AG10803 (cell line): ENCODE results near the gene ATP4A.

Experiments
- DNase-seq: peaks from one replicate; pipeline ENCODE4 v3.0.0; 2010; ENCODE audit warnings: low read depth
- H3K4me3 ChIP-seq: 2 replicates; pipeline ENCODE4 v1.5.1; 2011; ENCODE audit warnings: mild to moderate bottlenecking, low read length, control low read depth
- TF ChIP-seq, protein P1 (sequence below): conservative IDR thresholded peaks from 2 replicates; pipeline ENCODE4 v1.5.1; 2011; ENCODE audit warnings: mild to moderate bottlenecking, low read length, control low read depth, inconsistent platforms

ATP4A gene

DNA sequence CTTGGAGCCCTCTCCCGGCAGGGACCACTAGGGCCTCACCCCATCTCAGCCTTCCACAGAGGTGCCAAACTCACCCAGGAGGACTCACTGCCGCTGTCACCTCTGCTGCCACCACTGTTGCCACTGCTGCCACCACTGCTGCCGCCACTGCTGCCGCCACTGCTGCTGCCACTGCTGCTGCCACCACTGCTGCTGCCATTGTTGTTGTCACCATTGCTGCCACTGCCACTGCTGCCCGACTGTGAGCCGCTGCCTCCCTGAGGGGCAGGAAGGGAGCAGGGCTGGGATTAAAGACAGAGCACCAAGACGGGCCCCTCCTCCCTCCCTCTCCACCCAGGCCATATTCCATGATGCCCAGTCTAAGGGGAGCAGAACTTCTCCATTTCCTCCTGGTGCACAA lies 52.1 kb downstream of the ATP4A start:
- no peak overlapping the region for H3K4me3 ChIP-seq
- TF ChIP-seq, protein P1, sequence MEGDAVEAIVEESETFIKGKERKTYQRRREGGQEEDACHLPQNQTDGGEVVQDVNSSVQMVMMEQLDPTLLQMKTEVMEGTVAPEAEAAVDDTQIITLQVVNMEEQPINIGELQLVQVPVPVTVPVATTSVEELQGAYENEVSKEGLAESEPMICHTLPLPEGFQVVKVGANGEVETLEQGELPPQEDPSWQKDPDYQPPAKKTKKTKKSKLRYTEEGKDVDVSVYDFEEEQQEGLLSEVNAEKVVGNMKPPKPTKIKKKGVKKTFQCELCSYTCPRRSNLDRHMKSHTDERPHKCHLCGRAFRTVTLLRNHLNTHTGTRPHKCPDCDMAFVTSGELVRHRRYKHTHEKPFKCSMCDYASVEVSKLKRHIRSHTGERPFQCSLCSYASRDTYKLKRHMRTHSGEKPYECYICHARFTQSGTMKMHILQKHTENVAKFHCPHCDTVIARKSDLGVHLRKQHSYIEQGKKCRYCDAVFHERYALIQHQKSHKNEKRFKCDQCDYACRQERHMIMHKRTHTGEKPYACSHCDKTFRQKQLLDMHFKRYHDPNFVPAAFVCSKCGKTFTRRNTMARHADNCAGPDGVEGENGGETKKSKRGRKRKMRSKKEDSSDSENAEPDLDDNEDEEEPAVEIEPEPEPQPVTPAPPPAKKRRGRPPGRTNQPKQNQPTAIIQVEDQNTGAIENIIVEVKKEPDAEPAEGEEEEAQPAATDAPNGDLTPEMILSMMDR: no peak
- DNase-seq: no peak

DNA sequence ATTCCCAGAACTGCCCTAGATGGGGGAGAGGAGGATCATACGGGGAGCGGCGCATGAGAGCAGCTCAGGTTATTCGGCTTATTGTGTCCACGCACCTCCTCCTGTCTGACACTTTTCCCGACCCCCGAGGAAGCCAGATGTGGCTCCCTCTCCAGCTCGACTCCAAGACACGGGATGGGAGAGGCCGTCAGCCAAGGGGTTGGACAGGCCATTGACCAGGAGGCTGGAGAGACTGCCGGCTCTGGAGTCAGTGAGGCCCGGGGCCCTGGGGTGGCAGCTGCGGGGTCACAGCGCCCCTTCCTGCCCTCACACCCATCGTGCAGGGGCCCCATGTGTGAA lies 52.9 kb downstream of the ATP4A start:
- no peak overlapping the region; the same call in 1 of the 2 replicates for H3K4me3 ChIP-seq
- TF ChIP-seq, protein P1: no peak
- no peak for DNase-seq

DNA sequence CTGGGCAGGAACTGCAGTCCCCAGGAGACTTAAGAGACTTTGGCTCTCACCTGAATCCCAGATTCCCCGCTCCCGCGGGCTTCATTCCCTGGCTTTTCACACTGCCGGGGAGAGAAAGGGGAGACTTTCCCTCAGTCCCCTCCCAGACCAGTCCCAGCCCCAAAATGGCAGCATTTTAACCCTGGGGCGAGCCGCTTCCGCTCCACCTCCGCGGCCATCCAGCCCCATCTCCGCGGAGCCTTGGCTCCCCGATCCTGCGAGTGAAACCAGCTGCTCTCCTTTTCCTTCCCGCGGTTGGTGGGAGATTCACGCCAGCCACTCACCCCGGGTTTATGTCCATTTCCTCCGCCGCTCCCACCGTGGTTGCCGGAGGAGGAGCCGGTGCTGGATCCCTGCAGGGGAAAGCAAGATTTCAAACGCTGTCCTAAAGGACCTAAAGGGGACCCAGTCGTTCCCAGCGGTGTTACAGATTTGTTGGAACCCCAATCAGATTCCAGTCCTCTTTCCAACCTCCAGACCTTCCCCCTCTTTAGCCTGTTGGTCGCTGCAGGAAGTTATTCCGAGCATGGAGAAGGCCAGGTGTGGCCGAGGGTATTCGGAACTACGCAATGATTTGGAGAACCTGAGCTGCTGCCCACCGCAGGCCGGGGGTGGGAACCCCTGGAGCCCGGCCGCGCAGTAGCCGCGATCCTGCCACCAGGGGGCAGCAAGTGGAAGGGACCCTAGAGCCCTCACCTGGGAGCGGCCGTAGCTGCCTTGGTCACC lies 53.4 kb downstream of the ATP4A start:
- DNase-seq: peak; percentile 23
- TF ChIP-seq, protein P1: peak; percentile 79
- H3K4me3 ChIP-seq: peak overlapping the region; percentile 47

DNA sequence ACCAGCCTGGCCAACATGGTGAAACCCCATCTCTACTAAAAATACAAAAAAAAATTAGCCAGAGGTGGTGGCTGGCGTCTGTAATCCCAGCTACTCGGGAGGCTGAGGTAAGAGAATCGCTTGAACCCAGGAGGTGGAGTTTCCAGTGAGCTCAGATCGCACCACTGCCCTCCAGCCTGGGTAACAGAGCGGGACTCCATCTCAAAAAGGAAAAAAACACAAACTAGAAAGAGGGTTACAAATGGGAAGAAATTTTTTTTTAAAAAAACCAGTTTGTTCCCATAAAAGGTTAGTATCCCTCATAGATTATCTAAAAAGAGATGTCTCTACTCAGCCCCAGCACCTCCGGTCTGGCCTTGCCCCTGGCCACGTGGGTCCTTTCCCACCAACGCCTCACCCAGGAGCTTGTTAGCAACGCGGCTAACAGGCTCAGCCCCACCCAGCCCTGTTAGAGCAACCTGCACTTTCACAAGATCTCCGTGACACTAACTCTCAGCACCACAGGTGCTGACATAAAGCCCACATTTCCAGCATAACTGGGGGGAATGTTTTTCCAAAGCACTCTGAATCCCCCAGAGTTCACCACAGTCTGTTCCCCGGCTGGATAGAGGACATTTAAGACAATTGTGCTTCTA lies 54.3 kb downstream of the ATP4A start:
- TF ChIP-seq, protein P1: no peak
- no peak overlapping the region for H3K4me3 ChIP-seq
- DNase-seq: no peak

DNA sequence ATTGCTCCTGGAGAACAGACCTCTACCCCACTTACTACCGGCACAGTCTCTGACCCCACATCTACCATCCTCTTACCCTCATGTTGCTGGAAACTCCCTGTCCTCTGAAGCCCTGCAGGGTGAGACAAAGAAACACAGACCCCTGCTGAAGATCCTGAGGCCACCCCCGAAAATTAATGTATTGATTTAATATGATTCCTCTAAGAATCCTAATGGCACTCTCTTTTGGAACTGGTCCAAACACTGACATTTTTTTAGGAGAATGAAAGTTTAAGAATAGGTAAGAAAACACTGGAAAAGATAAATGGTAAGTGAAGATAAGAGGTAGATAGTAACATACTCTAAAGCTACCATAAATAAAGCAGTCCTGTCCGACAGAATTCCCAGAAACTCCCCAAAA lies 55.3 kb downstream of the ATP4A start:
- TF ChIP-seq, protein P1: no peak
- DNase-seq: no peak
- no peak overlapping the region for H3K4me3 ChIP-seq

DNA sequence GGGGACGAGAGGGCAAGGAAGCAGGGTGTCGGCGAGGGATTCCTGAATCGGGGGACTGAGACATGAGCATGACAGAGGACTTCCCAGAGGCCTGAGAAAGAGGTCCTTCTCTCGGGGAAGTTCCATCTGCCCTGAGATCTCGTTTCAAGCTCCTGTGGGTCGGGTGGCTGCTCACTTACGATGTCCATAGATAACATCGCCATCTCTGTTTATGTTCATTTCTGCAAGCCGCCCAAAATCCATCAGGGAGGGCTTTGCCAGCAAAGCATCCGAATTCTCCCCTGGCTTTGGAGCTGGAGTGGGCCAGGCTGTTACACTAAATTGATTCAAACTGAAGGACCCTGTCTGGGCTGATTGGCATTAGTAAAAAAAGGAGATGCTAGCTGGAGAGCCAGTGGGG lies 55.9 kb downstream of the ATP4A start:
- no peak for DNase-seq
- TF ChIP-seq, protein P1: no peak
- no peak overlapping the region for H3K4me3 ChIP-seq

DNA sequence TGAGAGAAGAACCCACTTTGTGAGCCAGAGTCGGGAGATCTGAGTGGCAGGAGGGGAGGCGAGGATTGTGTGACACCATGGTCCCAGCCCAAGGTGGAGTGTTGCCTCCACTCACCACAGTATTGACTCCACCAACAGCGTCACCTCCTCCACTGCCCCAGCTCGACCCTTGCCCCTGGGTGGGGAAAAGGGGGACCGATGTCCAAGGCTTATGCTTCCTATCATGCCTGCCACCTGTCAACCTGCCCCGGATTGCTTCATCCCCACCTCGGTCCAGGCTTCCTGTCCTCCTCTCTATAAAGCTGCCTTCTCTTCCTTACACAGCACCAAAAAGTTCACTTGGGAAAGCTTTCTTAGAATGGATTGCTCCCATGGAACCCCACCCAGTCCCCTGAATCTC lies 57.4 kb downstream of the ATP4A start:
- H3K4me3 ChIP-seq: no peak overlapping the region
- DNase-seq: no peak
- TF ChIP-seq, protein P1: no peak
